T-helper 2 cell treated with Interferon-gamma antibody and Interleukin-4, amounts not matched to agents 5 μg/mL and 100 μg/mL, for 36 hours (primary cell): Measurements from ENCODE around the gene NNAT.

Experiments
- DNase-seq: peaks from one replicate; pipeline ENCODE4 v3.0.0; 2021; ENCODE audit warnings: low spot score
- H3K27ac Mint-ChIP-seq: one replicate; pipeline ENCODE4 v1.8.0; 2021; ENCODE audit warnings: mild to moderate bottlenecking, mixed read lengths
- H3K27me3 Mint-ChIP-seq: one replicate; pipeline ENCODE4 v1.8.0; 2021; ENCODE audit warnings: low read depth, mixed read lengths
- H3K36me3 Mint-ChIP-seq: one replicate; pipeline ENCODE4 v1.8.0; 2021; ENCODE audit warnings: low read depth, mixed read lengths
- H3K4me1 Mint-ChIP-seq: one replicate; pipeline ENCODE4 v1.8.0; 2021; ENCODE audit warnings: low read depth, mixed read lengths
- H3K4me3 Mint-ChIP-seq: one replicate; pipeline ENCODE4 v1.8.0; 2022; ENCODE audit warnings: mild to moderate bottlenecking, moderate library complexity, mixed read lengths
- H3K9me3 Mint-ChIP-seq: one replicate; pipeline ENCODE4 v1.8.0; 2021; ENCODE audit warnings: mixed read lengths

Gene NNAT

GRCh38 chr20:37523911-37524700, 3.1 kb downstream of the NNAT start:
- Mint-ChIP-seq H3K27me3 (peaks cover 8% of the 10 kb centered on the region), H3K36me3 (no peaks in the 10 kb centered on the region), H3K27ac (no peak overlapping the region), H3K4me3 (no peak overlapping the region), H3K9me3 (no peaks in the 10 kb centered on the region), H3K4me1 (peaks cover 35% of the 10 kb centered on the region)
- no peak for DNase-seq

- H3K4me1 Mint-ChIP-seq: peaks cover 35% of the 10 kb centered on the region
- H3K36me3 Mint-ChIP-seq: no peaks in the 10 kb centered on the region
- peak overlapping the region; percentile 87 for H3K4me3 Mint-ChIP-seq
- no peaks in the 10 kb centered on the region for H3K9me3 Mint-ChIP-seq
- DNase-seq: peak; percentile 31
- H3K27ac Mint-ChIP-seq: no peak overlapping the region
- peaks cover 8% of the 10 kb centered on the region for H3K27me3 Mint-ChIP-seq
Observed at GRCh38 chr20:37524859-37525708, 4.0 kb downstream of the NNAT start.

GRCh38 chr20:37525810-37526209, 4.8 kb downstream of the NNAT start:
- no peak for DNase-seq
- Mint-ChIP-seq H3K9me3 (no peaks in the 10 kb centered on the region), H3K27ac (no peak overlapping the region), H3K27me3 (peaks cover 3% of the 10 kb centered on the region), H3K4me1 (peaks cover 32% of the 10 kb centered on the region), H3K36me3 (no peaks in the 10 kb centered on the region), H3K4me3 (peak overlapping the region; percentile 87)

GRCh38 chr20:37526238-37526838, 5.3 kb downstream of the NNAT start:
- H3K27me3 Mint-ChIP-seq: peaks cover 3% of the 10 kb centered on the region
- peak overlapping the region; percentile 87 for H3K4me3 Mint-ChIP-seq
- no peaks in the 10 kb centered on the region for H3K9me3 Mint-ChIP-seq
- H3K36me3 Mint-ChIP-seq: no peaks in the 10 kb centered on the region
- peak overlapping the region; percentile 29 for H3K27ac Mint-ChIP-seq
- peaks cover 32% of the 10 kb centered on the region for H3K4me1 Mint-ChIP-seq
- no peak for DNase-seq

- no peaks in the 10 kb centered on the region for H3K27me3 Mint-ChIP-seq
Observed at GRCh38 chr20:37526839-37527637, 6.0 kb downstream of the NNAT start.

GRCh38 chr20:37527638-37528445, 6.8 kb downstream of the NNAT start, which contains the start of gene BLCAP:
Gene BLCAP (minus strand): TSS chr20:37527876. CDS start chr20:37519174, 8,702 bp downstream.
- Mint-ChIP-seq H3K27ac (peak within 1 kb of the TSS; percentile 99), H3K27me3 (no peaks in the 10 kb centered on the region), H3K4me3 (peak within 1 kb of the TSS; percentile 87), H3K4me1 (peaks cover 32% of the 10 kb centered on the region), H3K36me3 (no peaks in the 10 kb centered on the region), H3K9me3 (no peaks in the 10 kb centered on the region)
- peak; percentile 87 for DNase-seq

More at GRCh38 chr20:37526839-37527637, 6.0 kb downstream of the NNAT start:
- Mint-ChIP-seq H3K9me3 (no peaks in the 10 kb centered on the region), H3K4me1 (peaks cover 32% of the 10 kb centered on the region), H3K36me3 (no peaks in the 10 kb centered on the region), H3K27ac (peak overlapping the region; percentile 99), H3K4me3 (peak overlapping the region; percentile 87)
- DNase-seq: no peak

GRCh38 chr20:37528446-37529213, 7.6 kb downstream of the NNAT start:
- Mint-ChIP-seq H3K4me3 (peak overlapping the region; percentile 87), H3K9me3 (no peaks in the 10 kb centered on the region), H3K27me3 (no peaks in the 10 kb centered on the region), H3K27ac (peak overlapping the region; percentile 32), H3K36me3 (no peaks in the 10 kb centered on the region), H3K4me1 (peaks cover 32% of the 10 kb centered on the region)
- DNase-seq: no peak

GRCh38 chr20:37529214-37529967, 8.3 kb downstream of the NNAT start:
- no peak for DNase-seq

GRCh38 chr20:37529968-37530600, 9.0 kb downstream of the NNAT start:
- Mint-ChIP-seq H3K27ac (no peak overlapping the region), H3K36me3 (no peaks in the 10 kb centered on the region), H3K4me1 (peaks cover 27% of the 10 kb centered on the region), H3K9me3 (no peaks in the 10 kb centered on the region), H3K27me3 (no peaks in the 10 kb centered on the region), H3K4me3 (no peak overlapping the region)
- no peak for DNase-seq

More at GRCh38 chr20:37529214-37529967, 8.3 kb downstream of the NNAT start:
- no peaks in the 10 kb centered on the region for H3K27me3 Mint-ChIP-seq
- H3K27ac Mint-ChIP-seq: peak overlapping the region; percentile 5
- H3K4me1 Mint-ChIP-seq: peaks cover 29% of the 10 kb centered on the region
- no peaks in the 10 kb centered on the region for H3K36me3 Mint-ChIP-seq
- peak overlapping the region; percentile 35 for H3K4me3 Mint-ChIP-seq
- no peaks in the 10 kb centered on the region for H3K9me3 Mint-ChIP-seq

GRCh38 chr20:37530696-37531095, 9.6 kb downstream of the NNAT start:
- H3K27me3 Mint-ChIP-seq: no peaks in the 10 kb centered on the region
- no peak for DNase-seq
- no peak overlapping the region for H3K4me3 Mint-ChIP-seq
- H3K4me1 Mint-ChIP-seq: peaks cover 20% of the 10 kb centered on the region
- H3K27ac Mint-ChIP-seq: no peak overlapping the region
- no peaks in the 10 kb centered on the region for H3K36me3 Mint-ChIP-seq
- H3K9me3 Mint-ChIP-seq: no peaks in the 10 kb centered on the region

- Mint-ChIP-seq H3K9me3 (no peaks in the 10 kb centered on the region), H3K27me3 (peaks cover 2% of the 10 kb centered on the region), H3K4me3 (no peak overlapping the region), H3K36me3 (no peaks in the 10 kb centered on the region), H3K27ac (no peak overlapping the region), H3K4me1 (peaks cover 11% of the 10 kb centered on the region)
- no peak for DNase-seq
Observed at GRCh38 chr20:37531856-37532255, 10.8 kb downstream of the NNAT start.
